Measurements from ENCODE around the gene ADIRF. TPM values are rescaled to one million over a fixed set of nuclear protein-coding genes. Genes with fewer than 3 reads are reported as not detected.

The ADIRF gene
- 10.1 TPM for total RNA-seq

DNA sequence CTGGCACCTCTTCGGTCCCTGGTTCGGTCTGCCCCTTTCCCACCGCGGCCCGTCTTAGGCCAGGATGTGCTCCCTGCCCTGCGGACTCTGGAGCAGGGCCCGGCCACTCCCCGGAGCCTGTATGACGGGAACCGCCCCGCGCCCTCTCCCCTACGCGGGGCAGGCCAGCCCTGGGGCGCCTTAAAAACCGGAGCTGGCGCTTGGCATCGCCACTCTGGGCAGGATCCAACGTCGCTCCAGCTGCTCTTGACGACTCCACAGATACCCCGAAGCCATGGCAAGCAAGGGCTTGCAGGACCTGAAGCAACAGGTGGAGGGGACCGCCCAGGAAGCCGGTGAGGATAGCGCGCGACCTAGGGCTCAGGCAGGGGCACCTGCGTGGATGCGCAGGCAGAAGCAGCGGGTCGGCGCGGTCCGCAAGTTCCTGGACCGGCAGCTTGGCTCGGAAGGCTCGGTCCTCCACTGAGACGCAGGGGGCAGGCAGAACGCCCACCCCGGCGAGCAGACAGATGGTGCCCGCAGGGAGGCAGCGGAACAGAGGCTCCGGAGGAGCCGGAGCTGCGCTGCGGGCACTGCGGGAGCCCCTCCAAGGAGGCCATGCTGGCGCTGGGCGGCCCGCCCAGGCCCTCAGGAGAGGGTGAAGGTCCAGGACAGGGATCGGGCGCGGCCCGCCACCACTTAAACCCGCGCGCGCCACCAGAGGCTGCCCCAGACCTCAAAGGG lies at the start of gene ADIRF:
Gene ADIRF (plus strand): TSS at position 212 of the 723 bp plus-strand sequence. CDS start 63 bp downstream, at position 275.

DNA sequence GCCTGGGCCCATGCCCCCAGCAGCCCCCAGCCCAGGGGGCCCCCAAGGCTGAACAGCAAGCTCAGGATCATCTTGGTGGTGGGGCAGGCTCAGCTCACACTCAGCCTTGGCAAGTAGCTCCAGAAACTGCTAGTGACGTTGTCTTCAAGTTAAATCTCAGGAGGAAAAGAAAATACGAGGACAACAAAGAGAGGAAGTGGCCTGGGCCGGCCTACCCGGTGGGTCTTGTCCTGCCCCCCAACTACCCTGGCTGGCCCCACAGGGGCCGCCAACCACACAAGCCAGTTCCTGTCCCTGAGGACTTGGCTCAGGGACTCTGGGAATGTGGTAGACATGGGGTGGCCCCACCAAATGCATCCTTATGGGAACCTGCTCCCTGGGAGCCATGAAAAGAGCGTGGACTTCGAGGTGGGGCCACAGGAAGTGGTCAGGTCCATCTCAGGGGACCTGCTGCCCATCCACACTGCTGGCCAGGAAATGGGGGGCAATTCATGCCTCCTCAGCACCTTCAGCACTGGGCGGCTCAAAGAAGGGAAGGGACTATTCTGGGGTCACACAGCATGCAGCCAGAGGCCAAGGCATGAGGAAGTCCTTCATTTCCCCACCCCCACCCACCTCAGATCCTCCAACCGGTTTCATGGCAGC lies 10.7 kb upstream of the ADIRF start, which contains the start of gene MMRN2:
Gene MMRN2 (minus strand): TSS at position 145 of the 645 bp plus-strand sequence. CDS start 74 bp downstream, at position 71.

DNA sequence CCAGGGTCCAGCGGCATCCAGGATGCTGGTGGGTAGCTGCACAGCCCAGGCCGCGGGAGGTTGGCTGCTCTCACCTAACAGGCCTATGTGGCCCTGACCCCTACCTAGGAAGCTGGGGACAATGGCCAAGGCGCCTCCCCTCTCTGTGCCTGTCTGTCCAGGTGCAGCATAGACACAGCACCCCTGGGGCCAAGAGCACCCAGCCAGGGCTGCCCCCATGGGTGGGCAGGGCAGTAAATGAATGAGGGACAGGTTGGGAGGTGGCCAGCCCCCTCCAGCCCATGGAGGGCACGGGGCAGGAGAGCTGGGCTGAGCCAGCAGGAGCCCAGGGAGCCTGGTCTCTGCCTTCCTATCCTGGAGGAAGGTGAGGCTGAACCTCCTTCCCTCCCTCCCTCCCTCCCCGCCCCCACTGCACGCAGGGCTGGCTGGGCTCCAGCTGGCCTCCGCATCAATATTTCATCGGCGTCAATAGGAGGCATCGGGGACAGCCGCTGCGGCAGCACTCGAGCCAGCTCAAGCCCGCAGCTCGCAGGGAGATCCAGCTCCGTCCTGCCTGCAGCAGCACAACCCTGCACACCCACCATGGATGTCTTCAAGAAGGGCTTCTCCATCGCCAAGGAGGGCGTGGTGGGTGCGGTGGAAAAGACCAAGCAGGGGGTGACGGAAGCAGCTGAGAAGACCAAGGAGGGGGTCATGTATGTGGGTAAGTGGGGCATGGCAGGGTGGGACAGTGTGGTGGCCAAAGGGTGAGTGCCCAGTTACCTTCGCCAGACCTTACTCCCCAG lies 10.0 kb upstream of the ADIRF start, which contains the start of gene SNCG:
Gene SNCG (plus strand): TSS at position 484 of the 785 bp plus-strand sequence. CDS start 99 bp downstream, at position 583.

GRCh38 chr10:87020056-87020455 lies 51.8 kb downstream of the ADIRF start, which contains the start of gene FAM25A:
Gene FAM25A (plus strand): TSS chr10:87020294. CDS start chr10:87020325, 31 bp downstream.

Other genes with a start within 250 kb of the ADIRF start
- gene BMPR1A, start 211.9 kb upstream of the ADIRF start, total RNA-seq, result 76.2 TPM
- 33.5 TPM for gene MMRN2, start 10.9 kb upstream of the ADIRF start, total RNA-seq
- 33.3 TPM for gene SNCG, start 9.9 kb upstream of the ADIRF start, total RNA-seq
- not detected for gene FAM25A, start 51.8 kb downstream of the ADIRF start, total RNA-seq
- 140 TPM for gene GLUD1, start 126.4 kb downstream of the ADIRF start, total RNA-seq
- gene SHLD2, start 126.7 kb downstream of the ADIRF start, total RNA-seq, result 45.5 TPM

All from camera-type eye (tissue), 1 donor.